ENCODE results near the gene CD52. TPM values are rescaled to one million over a fixed set of nuclear protein-coding genes. Genes with fewer than 3 reads are reported as not detected.

The CD52 gene
- total RNA-seq, 2 experiments from 2014 or later: 582 to 608 TPM

DNA sequence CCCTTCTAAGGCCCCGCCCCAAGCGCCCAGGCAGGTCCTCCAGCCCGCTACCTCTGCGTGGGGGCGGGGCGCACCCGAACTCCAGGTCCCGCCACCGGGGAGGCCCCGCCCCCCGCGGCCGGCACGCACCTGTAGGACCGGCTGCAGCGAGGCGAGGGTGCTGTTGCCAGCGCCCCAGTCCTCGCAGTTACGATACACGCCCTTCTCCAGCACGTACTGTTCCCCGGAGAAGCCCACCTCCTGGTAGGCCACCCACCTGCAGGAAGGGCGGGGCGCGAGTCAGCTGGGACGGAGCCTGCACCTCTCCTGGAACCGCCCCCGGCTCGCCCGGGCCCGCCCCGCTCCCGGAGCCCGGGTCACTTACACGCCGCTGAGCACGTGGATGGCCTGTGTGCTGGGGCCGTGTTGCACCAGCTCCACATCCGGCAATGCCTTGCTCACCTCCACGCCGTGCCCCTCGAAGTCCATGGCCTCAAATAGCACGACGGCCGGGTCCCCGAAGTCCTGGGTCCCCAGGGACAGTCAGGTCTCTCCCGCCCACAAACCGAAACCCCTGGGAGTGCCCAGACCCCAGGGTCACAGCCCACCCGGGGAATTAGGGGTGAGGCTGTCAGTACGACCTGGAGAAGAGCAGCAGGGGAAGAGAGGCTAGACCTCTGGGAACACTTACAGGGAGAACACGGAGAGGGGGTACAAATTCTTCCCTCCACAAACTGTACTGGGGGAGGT, 18.9 kb downstream of the CD52 start:
- Histone ChIP-seq H3K9me3 (ENCODE audit: control insufficient read depth in 1 of 2, insufficient read depth in 1 of 2, low read length in 2 of 2) (no peaks in the 10 kb centered on the region), H3K27me3 (ENCODE audit: control insufficient read depth in 1 of 2, insufficient read depth in 2 of 2, low read length in 2 of 2) (no peaks in the 10 kb centered on the region), H3K4me1 (ENCODE audit: insufficient read depth, low read length) (peaks cover 20% of the 10 kb centered on the region), H3K27ac (ENCODE audit: low read depth in 1 of 2, low read length in 2 of 2) (no peak overlapping the region), H3K36me3 (ENCODE audit: insufficient read depth, low read length) (no peaks in the 10 kb centered on the region), H3K4me3 (ENCODE audit: low read length) (peak overlapping the region; percentile 70)
- no peak overlapping the region for H3K27ac Mint-ChIP-seq
- CTCF ChIA-PET: interaction anchor here (1.0 to 2.5 kb wide), 4 partner anchors 15 to 80 kb away, joined by 3 to 8 read pairs (median 3); no protein-coding TSS in a partner anchor
- H3K9me3 Mint-ChIP-seq: no peaks in the 10 kb centered on the region
- DNase-seq (peak; percentile 73 to 96 (median 88)), ATAC-seq (ENCODE audit: poor library complexity) (peak; percentile 86)
- H3K4me3 Mint-ChIP-seq: peak overlapping the region; percentile 86
- POLR2A ChIA-PET: interaction anchor here (0.7 to 1.7 kb wide), 4 partner anchors 9 to 449 kb away, joined by 3 to 5 read pairs (median 4); no protein-coding TSS in a partner anchor
- H3K27me3 Mint-ChIP-seq: no peaks in the 10 kb centered on the region
- peaks cover 8% of the 10 kb centered on the region for H3K4me1 Mint-ChIP-seq (ENCODE audit: low read depth)
- intact Hi-C loops (cut with DNase I, micrococcal nuclease): no loop called here
- TF ChIP-seq, protein P1, sequence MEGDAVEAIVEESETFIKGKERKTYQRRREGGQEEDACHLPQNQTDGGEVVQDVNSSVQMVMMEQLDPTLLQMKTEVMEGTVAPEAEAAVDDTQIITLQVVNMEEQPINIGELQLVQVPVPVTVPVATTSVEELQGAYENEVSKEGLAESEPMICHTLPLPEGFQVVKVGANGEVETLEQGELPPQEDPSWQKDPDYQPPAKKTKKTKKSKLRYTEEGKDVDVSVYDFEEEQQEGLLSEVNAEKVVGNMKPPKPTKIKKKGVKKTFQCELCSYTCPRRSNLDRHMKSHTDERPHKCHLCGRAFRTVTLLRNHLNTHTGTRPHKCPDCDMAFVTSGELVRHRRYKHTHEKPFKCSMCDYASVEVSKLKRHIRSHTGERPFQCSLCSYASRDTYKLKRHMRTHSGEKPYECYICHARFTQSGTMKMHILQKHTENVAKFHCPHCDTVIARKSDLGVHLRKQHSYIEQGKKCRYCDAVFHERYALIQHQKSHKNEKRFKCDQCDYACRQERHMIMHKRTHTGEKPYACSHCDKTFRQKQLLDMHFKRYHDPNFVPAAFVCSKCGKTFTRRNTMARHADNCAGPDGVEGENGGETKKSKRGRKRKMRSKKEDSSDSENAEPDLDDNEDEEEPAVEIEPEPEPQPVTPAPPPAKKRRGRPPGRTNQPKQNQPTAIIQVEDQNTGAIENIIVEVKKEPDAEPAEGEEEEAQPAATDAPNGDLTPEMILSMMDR (IDR thresholded peaks at IDR 0.05): no peak
- no peaks in the 10 kb centered on the region for H3K36me3 Mint-ChIP-seq (ENCODE audit: low read depth)

DNA sequence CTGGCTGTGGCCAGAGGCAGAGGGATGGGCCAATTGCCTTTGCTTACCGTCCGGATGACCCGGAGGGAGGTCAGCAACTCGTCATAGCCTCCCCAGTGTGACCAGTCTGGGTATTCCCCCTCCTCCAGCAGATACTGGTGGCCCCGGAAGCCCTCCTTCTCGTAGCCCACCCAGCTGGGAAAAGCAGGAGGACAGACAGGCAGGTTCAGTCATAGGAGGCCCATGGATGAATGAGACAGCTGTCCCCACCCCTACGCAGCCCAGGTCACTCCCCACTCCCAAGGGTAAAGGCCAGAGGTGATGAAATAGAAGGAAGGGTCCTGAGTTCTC, 19.4 kb downstream of the CD52 start:
- H3K4me3 ChIP-seq (ENCODE audit: low read length): no peak overlapping the region
- H3K9me3 ChIP-seq (ENCODE audit: control insufficient read depth in 1 of 2, insufficient read depth in 1 of 2, low read length in 2 of 2): no peaks in the 10 kb centered on the region
- H3K36me3 ChIP-seq (ENCODE audit: insufficient read depth, low read length): no peaks in the 10 kb centered on the region
- H3K4me3 Mint-ChIP-seq: peak overlapping the region; percentile 66
- ATAC-seq (ENCODE audit: poor library complexity) (no peak), DNase-seq (no peak)
- H3K27me3 Mint-ChIP-seq: no peaks in the 10 kb centered on the region
- POLR2A ChIA-PET: interaction anchor here (0.9 to 1.7 kb wide), 4 partner anchors 10 to 22 kb away, joined by 3 to 5 read pairs (median 4); no protein-coding TSS in a partner anchor
- H3K4me1 ChIP-seq (ENCODE audit: insufficient read depth, low read length): peaks cover 20% of the 10 kb centered on the region
- H3K9me3 Mint-ChIP-seq: no peaks in the 10 kb centered on the region
- no peaks in the 10 kb centered on the region for H3K27me3 ChIP-seq (ENCODE audit: control insufficient read depth in 1 of 2, insufficient read depth in 2 of 2, low read length in 2 of 2)
- H3K27ac ChIP-seq (ENCODE audit: low read depth in 1 of 2, low read length in 2 of 2): no peak overlapping the region
- CTCF ChIA-PET: interaction anchor here (1.0 to 2.5 kb wide), 4 partner anchors 15 to 80 kb away, joined by 3 to 8 read pairs (median 3); no protein-coding TSS in a partner anchor
- no peaks in the 10 kb centered on the region for H3K36me3 Mint-ChIP-seq (ENCODE audit: low read depth)
- intact Hi-C loops (cut with DNase I, micrococcal nuclease): no loop called here
- TF ChIP-seq, protein P1 (IDR thresholded peaks at IDR 0.05): no peak
- H3K27ac Mint-ChIP-seq: no peak overlapping the region
- peaks cover 8% of the 10 kb centered on the region for H3K4me1 Mint-ChIP-seq (ENCODE audit: low read depth)

DNA sequence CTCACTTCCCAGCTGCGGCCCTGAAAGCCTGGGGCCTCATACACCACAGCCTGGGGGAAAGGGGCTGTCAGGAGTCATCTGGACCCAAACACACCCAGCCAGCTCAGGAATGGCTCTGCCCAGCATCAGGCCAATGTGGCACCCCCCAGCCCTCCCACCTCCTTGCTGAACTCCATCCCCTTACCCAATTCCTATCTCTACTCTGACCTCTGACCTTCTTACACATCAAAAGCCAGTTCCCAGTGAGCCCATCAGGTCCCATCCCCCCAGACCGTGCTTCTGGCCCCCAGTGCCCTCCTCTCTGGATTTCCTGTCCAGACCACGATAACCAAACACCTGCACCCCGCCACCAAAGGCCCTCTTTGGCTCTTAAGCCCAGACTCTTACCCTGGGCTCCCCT, 19.9 kb downstream of the CD52 start:
- H3K27ac ChIP-seq (ENCODE audit: low read depth in 1 of 2, low read length in 2 of 2): no peak overlapping the region
- no peaks in the 10 kb centered on the region for H3K27me3 Mint-ChIP-seq
- no peak overlapping the region for H3K4me3 ChIP-seq (ENCODE audit: low read length)
- no peaks in the 10 kb centered on the region for H3K9me3 ChIP-seq (ENCODE audit: control insufficient read depth in 1 of 2, insufficient read depth in 1 of 2, low read length in 2 of 2)
- peak overlapping the region; percentile 28 for H3K27ac Mint-ChIP-seq
- no peak for DNase-seq
- intact Hi-C loops (cut with DNase I, micrococcal nuclease): no loop called here
- POLR2A ChIA-PET: interaction anchor here (0.9 to 2.0 kb wide), 4 partner anchors 16 to 94 kb away, joined by 3 to 6 read pairs (median 4); partner anchors contain the start of gene DHDDS
- no peaks in the 10 kb centered on the region for H3K36me3 Mint-ChIP-seq (ENCODE audit: low read depth)
- TF ChIP-seq, protein P1 (IDR thresholded peaks at IDR 0.05): no peak
- ATAC-seq (ENCODE audit: poor library complexity): no peak
- CTCF ChIA-PET: interaction anchor here (1.2 to 2.5 kb wide), 2 partner anchors 54 to 79 kb away, joined by 3 to 8 read pairs; no protein-coding TSS in a partner anchor
- H3K4me1 ChIP-seq (ENCODE audit: insufficient read depth, low read length): peaks cover 20% of the 10 kb centered on the region
- H3K4me1 Mint-ChIP-seq (ENCODE audit: low read depth): peaks cover 8% of the 10 kb centered on the region
- H3K27me3 ChIP-seq (ENCODE audit: control insufficient read depth in 1 of 2, insufficient read depth in 2 of 2, low read length in 2 of 2): no peaks in the 10 kb centered on the region
- H3K36me3 ChIP-seq (ENCODE audit: insufficient read depth, low read length): no peaks in the 10 kb centered on the region
- H3K4me3 Mint-ChIP-seq: peak overlapping the region; percentile 73
- H3K9me3 Mint-ChIP-seq: no peaks in the 10 kb centered on the region
